HEK293T (cell line): Measurements from ENCODE around the gene CALD1.
A peak's percentile ranks its signal among the peaks of the same experiment; 100 is the strongest.

Experiments used
- CTCF ChIA-PET: fragments of 350-600 bp; formaldehyde crosslinking; extraction: SDS; loops from one replicate; lab custom pipeline; 2021; ENCODE audit warnings: antibody characterized with exemption, inconsistent platforms; lab: Yijun Ruan, JAX
- POLR2A ChIA-PET: fragments of 350-600 bp; formaldehyde crosslinking; extraction: SDS; loops from one replicate; lab custom pipeline; 2020; ENCODE audit warnings: antibody characterized with exemption, inconsistent platforms; lab: Yijun Ruan, JAX
- DNase-seq: peaks from one replicate; pipeline ENCODE4 v3.0.0; 2012; ENCODE audit warnings: mixed read lengths; ENCODE audit errors: extremely low spot score
- ARNT ChIP-seq: fragments of 450-650 bp; IDR thresholded peaks from 2 replicates; pipeline ENCODE4 v1.6.1; 2017; ENCODE audit warnings: mild to moderate bottlenecking
- BHLHE40 ChIP-seq: fragments of 450-650 bp; IDR thresholded peaks from 2 replicates; pipeline ENCODE4 v1.6.1; 2016; ENCODE audit warnings: mild to moderate bottlenecking, moderate library complexity, borderline replicate concordance
- CTBP1 ChIP-seq: fragments of 450-650 bp; IDR thresholded peaks from 2 replicates; pipeline ENCODE4 v1.6.1; 2016; ENCODE audit warnings: borderline replicate concordance
- ELF4 ChIP-seq: fragments of 450-650 bp; IDR thresholded peaks from 2 replicates; pipeline ENCODE4 v1.6.1; 2017; ENCODE audit warnings: antibody characterized with exemption
- FOXA1 ChIP-seq: fragments of 450-650 bp; IDR thresholded peaks from 2 replicates; pipeline ENCODE4 v1.6.1; 2016; ENCODE audit warnings: mild to moderate bottlenecking
- FOXK2 ChIP-seq: fragments of 450-650 bp; IDR thresholded peaks from 2 replicates; pipeline ENCODE4 v1.6.1; 2016; ENCODE audit warnings: mild to moderate bottlenecking
- FOXM1 ChIP-seq: fragments of 450-650 bp; IDR thresholded peaks from 2 replicates; pipeline ENCODE4 v1.6.1; 2017; ENCODE audit warnings: mild to moderate bottlenecking, borderline replicate concordance
- HDGF ChIP-seq: fragments of 450-650 bp; IDR thresholded peaks from 2 replicates; pipeline ENCODE4 v1.6.1; 2017; ENCODE audit warnings: antibody characterized with exemption, borderline replicate concordance
- L3MBTL2 ChIP-seq: fragments of 450-650 bp; conservative IDR thresholded peaks from 2 replicates; pipeline ENCODE4 v1.6.1; 2016; ENCODE audit warnings: mild to moderate bottlenecking
- LEF1 ChIP-seq: fragments of 450-650 bp; IDR thresholded peaks from 2 replicates; pipeline ENCODE4 v1.6.1; 2017; ENCODE audit warnings: mild to moderate bottlenecking, borderline replicate concordance
- NFRKB ChIP-seq: fragments of 450-650 bp; IDR thresholded peaks from 2 replicates; pipeline ENCODE4 v1.6.1; 2016; ENCODE audit warnings: mild to moderate bottlenecking, moderate library complexity
- SP1 ChIP-seq: fragments of 450-650 bp; IDR thresholded peaks from 2 replicates; pipeline ENCODE4 v1.6.1; 2017
- SUZ12 ChIP-seq: fragments of 450-650 bp; IDR thresholded peaks from 2 replicates; pipeline ENCODE4 v1.6.1; 2016; ENCODE audit warnings: mild to moderate bottlenecking
- TARDBP ChIP-seq: fragments of 450-650 bp; IDR thresholded peaks from 2 replicates; pipeline ENCODE4 v1.6.1; 2016
- ZNF384 ChIP-seq: fragments of 450-650 bp; IDR thresholded peaks from 2 replicates; pipeline ENCODE4 v1.6.1; 2016
- TF ChIP-seq, protein P1 (sequence below): fragments of 450-650 bp; IDR thresholded peaks from 2 replicates; pipeline ENCODE4 v1.6.1; 2016

Gene CALD1

DNA sequence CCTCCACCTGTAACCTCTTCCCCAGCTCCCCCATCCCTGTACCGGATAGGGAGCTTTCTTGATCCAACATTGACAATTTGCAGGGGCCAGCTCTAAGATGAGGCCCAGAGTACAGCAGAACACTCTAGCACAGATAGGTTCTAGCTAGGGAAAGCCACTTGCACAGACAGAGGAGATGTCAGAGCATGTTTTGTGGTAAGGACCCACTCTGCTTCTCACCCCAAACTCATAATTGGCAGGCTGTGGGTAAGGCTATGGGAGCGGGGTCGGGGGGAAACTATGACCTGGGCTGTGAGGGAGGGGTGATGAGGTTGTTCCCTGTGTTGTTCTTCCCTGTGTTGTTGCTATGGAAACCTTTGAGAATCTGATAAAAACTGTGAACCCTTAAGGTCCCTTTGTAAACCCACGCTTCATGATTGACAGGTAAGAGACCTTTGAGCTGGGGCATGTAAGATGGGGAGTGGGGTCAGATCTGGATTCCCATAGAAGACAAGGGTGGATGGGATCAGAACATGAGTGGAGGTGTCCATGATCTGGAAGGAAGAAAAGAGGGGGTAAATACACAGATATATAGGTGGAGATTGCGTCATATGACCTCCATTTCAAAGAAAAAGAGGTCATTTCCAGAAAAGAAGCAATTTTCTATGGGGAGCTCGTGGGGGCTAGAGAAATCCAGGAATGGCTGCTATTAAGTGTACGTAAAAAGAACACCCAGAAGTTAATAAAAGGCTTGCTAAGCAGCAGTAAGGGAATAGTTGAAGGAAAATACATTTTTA lies 4.0 kb downstream of the CALD1 start:
- TF ChIP-seq ZNF384 (no peak), ELF4 (no peak), ARNT (no peak), CTBP1 (no peak)
- TF ChIP-seq, protein P1, sequence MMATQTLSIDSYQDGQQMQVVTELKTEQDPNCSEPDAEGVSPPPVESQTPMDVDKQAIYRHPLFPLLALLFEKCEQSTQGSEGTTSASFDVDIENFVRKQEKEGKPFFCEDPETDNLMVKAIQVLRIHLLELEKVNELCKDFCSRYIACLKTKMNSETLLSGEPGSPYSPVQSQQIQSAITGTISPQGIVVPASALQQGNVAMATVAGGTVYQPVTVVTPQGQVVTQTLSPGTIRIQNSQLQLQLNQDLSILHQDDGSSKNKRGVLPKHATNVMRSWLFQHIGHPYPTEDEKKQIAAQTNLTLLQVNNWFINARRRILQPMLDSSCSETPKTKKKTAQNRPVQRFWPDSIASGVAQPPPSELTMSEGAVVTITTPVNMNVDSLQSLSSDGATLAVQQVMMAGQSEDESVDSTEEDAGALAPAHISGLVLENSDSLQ = peak; percentile 48; the same call in 1 of the 2 replicates
- ChIA-PET POLR2A (no interaction called here), CTCF (no interaction called here)
- no peak for DNase-seq

- ChIA-PET CTCF (no interaction called here), POLR2A (no interaction called here)
- TF ChIP-seq FOXM1 (no peak), NFRKB (no peak), ELF4 (no peak), LEF1 (no peak), ARNT (no peak), FOXA1 (no peak), TARDBP (no peak), SUZ12 (no peak), ZNF384 (no peak), SP1 (no peak), CTBP1 (no peak), BHLHE40 (no peak), HDGF (no peak), FOXK2 (no peak), L3MBTL2 (no peak)
- TF ChIP-seq, protein P1 = no peak
- DNase-seq = no peak
Measured at GRCh38 chr7:134784251-134785049, 5.0 kb downstream of the CALD1 start.

- TF ChIP-seq ELF4 (no peak), FOXK2 (no peak), HDGF (no peak), LEF1 (no peak), ARNT (no peak), BHLHE40 (no peak), SP1 (no peak), TARDBP (no peak), ZNF384 (no peak)
- TF ChIP-seq, protein P1 = no peak
- no peak for DNase-seq
- POLR2A ChIA-PET = no interaction called here
- CTCF ChIA-PET = interaction anchor here (0.6 kb wide), 1 partner anchor 867 kb away, joined by 3 read pairs; no protein-coding TSS in a partner anchor
Measured at GRCh38 chr7:134785842-134786241, 6.4 kb downstream of the CALD1 start.

GRCh38 chr7:134787064-134787463 lies 7.6 kb downstream of the CALD1 start:
- POLR2A ChIA-PET = no interaction called here
- CTCF ChIA-PET = no interaction called here
- TF ChIP-seq TARDBP = no peak
- TF ChIP-seq ELF4 = no peak
- no peak for TF ChIP-seq FOXA1
- TF ChIP-seq, protein P1 = no peak
- no peak for TF ChIP-seq CTBP1
- TF ChIP-seq BHLHE40 = no peak
- no peak for TF ChIP-seq FOXM1
- no peak for TF ChIP-seq FOXK2
- DNase-seq = no peak

DNA sequence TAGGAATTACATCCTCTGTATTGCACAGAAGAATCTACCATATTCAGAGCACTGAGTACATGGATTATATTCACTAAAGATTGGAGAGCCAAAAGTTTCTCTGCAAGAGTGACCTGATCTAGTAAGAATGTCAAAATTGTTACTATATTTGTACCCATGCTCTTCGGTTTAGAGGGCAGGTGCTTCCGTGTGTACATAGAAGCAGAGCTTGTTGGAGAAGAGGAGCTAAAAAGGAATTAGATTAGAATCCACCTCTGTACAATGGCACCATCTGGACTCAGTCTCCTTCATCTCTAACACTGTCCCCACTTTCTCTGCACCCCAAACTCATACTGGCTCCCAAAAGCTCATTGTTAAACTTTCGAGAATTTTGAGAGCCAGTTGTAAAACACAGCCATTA lies 8.3 kb downstream of the CALD1 start:
- TF ChIP-seq BHLHE40 (no peak), TARDBP (no peak), L3MBTL2 (no peak), SUZ12 (no peak), ZNF384 (no peak), CTBP1 (no peak), FOXA1 (no peak), FOXK2 (no peak)
- TF ChIP-seq, protein P1 = no peak
- POLR2A ChIA-PET = no interaction called here
- CTCF ChIA-PET = interaction anchor here (0.7 kb wide), 1 partner anchor 1216 kb away, joined by 3 read pairs; no protein-coding TSS in a partner anchor
- no peak for DNase-seq
